ENCODE results near the gene MIF4GD. TPM values are rescaled to one million over a fixed set of nuclear protein-coding genes. Genes with fewer than 3 reads are reported as not detected.

Gene MIF4GD
- polyA plus RNA-seq, 3 donors = 18.5 to 22.3 (median 20.4) TPM

DNA sequence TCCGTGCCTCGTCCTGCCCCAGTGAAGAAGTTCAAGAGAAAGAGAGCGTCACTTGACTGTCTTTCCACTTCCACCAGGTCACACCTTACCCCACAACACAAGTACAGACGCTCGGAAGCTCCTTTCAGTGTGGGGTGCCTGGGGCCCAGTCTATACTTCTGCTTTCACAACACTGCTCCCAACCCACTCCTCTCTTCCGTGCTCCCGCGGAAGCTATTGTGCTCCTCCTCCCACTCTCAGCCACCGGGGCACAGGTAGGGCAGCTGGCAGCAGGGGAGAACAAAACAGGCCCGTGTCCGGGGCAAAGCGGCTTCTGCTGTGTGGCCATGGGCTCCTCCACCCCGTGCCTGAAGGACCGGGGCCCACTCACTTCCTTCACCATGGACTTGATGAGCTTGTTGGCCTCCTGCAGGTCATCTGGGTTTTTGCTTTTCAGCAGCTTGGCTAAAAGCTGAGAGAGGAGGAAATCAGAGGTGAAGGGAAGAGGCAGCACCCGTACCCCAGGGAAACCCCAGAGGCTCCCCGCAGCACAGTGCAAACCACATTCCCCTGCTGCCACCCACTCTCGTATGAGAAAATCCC, 28.5 kb downstream of the MIF4GD start:
- no peak for DNase-seq (ENCODE audit: extremely low read depth in 1 of 11, low read depth in 9 of 11, low spot score in 4 of 11)

DNA sequence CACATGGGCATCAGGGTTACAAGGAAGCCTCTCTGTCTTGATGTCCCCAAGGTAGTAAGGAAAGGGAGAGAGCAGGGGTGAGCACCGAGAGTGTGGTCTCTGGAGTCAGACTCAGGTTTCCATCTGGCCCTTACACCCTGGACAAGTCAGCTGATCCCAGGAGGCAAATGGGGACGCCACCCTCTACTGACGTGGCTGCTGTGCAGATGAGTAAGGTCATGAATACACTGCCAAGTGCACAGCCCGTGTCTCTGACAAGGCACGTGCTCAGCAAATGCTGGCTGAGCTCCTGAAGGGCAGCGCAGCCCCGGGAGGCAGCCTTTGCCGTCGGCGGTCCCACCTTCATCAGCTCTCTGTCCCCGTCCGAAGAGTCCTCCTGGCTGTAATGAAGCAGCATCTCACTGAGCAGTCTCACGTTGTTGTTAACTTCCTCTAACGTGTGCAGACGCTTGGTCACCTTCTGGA, 29.0 kb downstream of the MIF4GD start:
- no peak for DNase-seq (ENCODE audit: extremely low read depth in 1 of 11, low read depth in 9 of 11, low spot score in 4 of 11)

DNA sequence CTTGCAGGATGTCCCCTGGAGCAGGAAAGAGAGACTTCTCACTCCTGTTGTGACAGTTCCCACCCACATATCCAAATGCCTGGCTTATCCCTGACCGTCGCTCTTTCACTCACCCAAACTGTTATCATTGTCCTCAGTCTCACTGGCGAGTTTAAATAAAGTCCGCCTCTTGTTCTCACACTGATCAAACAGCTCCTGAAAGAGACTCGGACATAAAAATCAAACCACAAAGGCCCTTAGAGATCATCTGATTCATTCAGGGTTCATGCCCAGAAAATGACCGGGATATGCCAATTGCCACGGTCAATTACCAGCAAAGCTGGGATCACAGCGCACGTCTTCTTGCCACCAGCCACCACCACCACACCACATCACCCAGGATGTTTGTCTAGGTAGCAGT, 29.5 kb downstream of the MIF4GD start:
- DNase-seq (ENCODE audit: extremely low read depth in 1 of 11, low read depth in 9 of 11, low spot score in 4 of 11) = no peak

DNA sequence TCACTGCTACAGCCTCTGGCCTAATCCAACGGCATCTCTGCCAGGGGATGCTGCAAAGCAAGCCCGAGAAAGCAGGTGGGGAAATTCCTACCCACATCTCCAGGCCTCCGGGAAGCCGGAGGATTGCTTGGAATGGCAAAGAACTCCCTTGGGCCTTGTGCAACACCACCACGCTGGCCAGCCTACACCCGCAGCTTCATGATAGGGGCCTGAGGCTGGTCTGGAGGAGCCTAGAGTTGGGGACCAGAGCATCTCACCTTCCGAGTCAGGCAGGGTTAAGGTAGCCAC, 29.9 kb downstream of the MIF4GD start:
- no peak for DNase-seq (ENCODE audit: extremely low read depth in 1 of 11, low read depth in 9 of 11, low spot score in 4 of 11)

DNA sequence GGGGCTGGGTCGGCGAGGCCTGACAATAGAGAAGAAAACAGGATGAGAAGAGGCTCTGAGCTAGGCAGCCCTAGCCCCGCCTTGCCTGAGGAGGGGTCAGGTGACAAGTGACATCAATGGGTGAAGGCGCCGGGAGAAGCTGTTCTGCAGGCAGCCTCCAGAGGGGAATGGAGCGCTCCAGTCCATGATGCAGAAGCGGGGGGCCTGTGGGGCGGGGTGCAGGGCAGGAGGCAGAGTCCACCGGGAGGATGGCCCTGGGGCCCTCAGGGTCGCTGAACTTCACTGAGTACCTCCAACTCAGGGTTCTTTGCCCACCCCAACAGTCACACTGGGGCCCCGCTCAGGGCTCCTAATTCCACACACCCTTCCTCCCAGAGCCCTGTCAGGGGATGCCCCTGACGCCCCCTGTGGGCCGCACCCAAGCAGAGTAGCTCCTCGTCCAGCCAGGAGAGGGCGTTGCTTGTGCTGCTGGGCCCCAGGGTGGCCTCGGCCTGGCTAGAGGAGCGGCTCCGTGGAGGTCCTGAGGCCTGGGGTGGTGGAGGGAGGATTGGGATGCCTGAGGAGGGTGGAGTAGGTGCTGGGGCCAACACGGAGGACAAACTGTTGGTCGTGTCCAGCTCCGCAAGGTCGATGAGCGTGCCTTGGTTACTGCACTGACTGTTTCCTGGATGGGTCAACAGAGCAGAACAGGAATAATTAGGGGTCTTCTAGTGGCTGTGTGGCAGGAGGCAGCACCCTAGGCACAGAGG, 30.5 kb downstream of the MIF4GD start:
- DNase-seq (ENCODE audit: extremely low read depth in 1 of 11, low read depth in 9 of 11, low spot score in 4 of 11) = no peak

DNA sequence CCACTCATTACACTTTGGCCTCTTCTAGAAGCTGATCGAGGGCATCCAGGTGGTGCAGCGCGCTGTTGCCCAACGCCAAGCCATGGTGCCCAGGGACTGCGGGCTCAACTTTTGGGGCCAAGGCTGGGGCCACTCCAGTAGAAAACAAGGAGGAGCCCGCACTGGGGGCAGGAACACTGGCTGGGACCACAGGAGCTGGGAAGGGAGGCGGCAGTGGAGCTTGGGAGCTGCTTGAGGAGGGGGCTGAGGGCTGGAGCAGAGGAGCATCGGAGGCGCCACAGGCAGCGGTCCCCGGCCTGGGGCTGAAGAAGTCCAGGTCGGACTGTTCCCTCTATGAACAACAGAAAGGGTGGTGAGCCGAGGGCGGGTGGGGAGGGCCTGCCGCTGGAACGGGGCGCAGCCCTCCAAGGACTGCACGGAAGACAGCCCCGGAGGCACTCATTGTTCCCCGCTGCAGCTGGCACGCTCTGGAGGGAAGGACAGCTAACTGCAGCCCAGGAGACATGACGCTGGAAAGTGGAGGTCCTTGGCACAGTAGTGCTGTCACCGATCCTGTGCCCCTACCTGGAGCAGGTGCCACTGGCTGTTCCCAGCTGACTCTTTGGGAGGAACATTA, 31.1 kb downstream of the MIF4GD start:
- DNase-seq (ENCODE audit: extremely low read depth in 1 of 11, low read depth in 9 of 11, low spot score in 4 of 11) = no peak

DNA sequence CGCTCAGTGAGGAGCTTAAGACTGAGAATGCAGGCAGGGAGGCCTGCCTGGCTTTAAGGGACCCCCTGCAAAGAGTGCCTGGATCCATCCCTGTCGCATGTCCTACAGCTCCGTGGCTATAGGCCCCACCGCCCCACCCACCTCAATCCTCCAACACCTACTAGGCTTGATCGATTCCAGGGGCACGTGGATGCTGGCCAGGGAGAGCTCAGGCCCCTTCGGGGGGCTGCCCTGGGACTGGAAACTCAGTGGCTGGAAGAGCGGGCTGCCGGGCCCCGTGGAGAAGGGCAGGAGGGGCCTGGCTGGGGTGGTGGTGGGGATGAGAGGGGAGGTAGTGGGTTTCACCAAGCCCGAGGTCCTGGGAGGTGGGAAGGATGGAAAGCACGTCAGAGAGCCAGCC, 31.8 kb downstream of the MIF4GD start:
- no peak for DNase-seq (ENCODE audit: extremely low read depth in 1 of 11, low read depth in 9 of 11, low spot score in 4 of 11)

DNA sequence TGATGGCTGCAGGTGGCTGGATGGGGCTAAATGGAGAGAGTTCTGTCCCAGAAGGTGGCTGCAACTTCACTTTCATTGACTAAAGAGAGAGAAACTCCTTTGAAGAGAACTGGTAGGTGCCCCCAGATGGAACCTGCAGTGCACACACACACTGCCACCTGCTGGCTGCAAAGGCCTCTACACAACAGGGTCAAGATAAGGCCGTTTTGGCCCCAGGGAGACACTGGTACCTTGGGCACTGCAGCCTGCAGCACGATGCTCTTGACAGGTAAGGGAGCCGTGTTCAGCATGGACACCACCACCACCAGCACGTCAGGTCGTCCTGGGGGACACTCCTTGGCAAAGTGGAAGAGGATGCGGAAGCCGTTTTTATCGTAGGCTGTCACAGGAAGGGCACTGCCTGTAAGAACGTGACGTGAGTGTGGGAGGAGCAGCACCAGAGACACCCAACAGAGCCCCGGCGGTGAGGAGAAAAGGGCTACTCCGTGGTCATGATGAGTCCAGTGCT, 32.3 kb downstream of the MIF4GD start:
- DNase-seq (ENCODE audit: extremely low read depth in 1 of 11, low read depth in 9 of 11, low spot score in 4 of 11) = peak in 7 of 11 donors; percentile 5 to 46 (median 36)

DNA sequence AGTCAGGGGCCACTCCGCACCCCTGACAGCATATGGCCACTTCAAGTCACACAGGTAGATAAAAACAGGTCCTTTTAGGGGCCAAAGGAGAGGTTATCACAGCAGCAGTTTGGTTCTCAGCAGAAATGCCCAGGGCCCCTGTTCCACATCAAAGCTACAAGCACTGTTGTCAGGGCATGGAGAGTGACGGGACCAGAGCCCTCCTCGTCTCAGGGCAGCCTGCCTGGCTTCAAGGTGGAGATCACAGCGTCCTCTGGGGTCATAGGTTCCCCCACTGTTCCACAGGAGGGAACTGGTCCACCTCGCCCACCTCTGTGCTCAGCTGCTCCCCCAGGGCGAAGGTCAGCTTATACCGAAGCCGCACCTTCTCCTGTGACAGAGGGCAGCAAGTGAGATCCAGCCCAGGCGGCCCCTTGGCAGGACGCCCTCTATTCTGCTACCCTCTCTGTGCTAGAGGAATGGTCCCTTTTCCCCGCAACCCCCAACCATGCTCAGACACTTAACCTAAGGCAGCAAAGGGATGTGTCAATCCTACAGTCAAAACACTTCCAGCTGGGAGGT, 32.9 kb downstream of the MIF4GD start:
- no peak for DNase-seq (ENCODE audit: extremely low read depth in 1 of 11, low read depth in 9 of 11, low spot score in 4 of 11)

DNA sequence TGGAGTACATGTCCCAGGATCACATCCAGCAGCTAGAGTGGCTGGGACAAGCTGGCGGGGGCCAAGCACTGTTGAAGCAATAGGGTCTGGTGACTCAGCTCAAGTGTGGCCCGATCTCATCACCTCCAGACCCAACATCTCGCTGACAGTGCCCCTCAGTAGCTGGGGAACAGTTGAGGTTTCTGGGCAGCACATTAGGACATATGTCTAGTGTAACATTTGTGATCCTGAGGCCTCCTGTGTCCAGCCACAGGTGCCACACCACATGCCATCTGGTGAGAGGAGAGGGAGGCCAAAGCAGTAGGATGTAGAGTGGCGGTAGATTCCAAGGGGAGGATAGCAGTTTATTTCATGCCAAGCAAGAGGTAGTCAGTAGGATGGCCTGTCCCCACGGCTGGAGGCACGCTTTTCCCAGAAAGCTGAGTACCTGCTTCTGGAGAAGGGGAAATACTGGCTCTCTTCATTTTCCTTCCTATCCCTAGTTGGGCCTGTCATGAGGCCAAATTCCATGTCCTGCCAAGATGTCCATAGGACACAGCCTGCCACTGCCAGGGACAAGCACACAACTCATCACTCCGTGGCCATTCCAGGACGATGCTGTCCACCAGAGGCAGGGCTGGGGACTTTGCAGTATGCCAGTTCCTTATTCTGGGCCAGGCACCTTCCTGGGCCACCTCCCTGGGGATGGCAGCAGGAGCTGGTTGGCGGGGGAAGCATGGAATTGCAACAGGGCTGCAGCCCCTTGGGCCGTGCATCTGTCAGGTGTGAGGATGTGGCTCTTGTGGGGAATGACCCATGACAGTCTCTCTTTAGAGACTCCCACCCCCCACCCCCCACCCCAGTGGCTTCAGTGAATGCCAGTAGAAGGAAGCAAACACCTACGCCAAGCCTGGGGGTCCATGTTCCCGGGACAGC, 33.7 kb downstream of the MIF4GD start:
- DNase-seq (ENCODE audit: extremely low read depth in 1 of 11, low read depth in 9 of 11, low spot score in 4 of 11) = no peak

DNA sequence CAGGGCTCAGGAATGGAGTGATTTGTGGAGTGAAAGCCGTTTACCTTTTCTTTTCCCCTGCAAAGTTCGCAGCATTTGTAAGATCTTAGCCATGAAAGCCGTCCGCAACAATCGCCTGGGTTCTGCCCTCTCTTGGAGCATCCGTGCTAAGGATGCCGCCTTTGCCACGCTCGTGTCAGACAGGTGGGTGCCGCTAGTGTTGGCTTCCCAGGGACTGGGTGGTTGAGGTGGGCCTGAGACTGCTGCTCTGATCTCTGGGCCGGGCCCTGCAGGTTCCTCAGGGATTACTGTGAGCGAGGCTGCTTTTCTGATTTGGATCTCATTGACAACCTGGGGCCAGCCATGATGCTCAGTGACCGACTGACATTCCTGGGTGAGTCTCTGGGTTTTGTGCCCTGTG, 38.2 kb downstream of the MIF4GD start:
- DNase-seq (ENCODE audit: extremely low read depth in 1 of 11, low read depth in 9 of 11, low spot score in 4 of 11) = no peak

DNA sequence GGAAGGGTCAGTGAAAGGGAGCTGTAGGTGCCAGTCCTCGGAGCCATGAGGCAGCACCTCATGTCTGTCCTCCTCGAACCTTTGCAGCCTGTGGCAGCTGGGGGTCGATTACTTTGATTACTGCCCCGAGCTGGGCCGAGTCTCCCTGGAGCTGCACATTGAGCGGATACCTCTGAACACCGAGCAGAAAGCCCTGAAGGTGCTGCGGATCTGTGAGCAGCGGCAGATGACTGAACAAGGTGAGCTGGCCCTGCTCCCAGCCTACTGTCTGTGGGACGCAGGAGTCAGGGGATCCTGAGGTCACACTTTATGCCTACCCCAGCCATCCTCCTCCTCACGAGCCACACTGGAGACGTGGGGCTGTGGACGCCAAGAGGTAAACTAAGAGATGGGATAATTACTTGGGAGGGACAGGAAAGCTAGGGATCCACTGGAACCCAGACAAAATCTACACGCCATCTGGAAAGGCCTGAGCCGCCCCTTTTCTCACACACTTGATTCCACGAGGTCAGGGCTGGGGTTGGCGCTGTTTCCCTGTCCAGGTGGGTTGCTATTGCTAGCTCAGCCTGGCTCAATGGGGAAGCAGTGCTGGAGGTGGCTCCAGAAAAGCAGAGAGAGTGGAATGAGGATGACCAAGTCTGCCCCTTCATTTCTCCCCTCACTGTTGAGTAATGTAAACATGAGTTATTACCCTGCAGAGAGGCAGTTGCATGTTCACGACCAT, 39.1 kb downstream of the MIF4GD start:
- DNase-seq (ENCODE audit: extremely low read depth in 1 of 11, low read depth in 9 of 11, low spot score in 4 of 11) = no peak

DNA sequence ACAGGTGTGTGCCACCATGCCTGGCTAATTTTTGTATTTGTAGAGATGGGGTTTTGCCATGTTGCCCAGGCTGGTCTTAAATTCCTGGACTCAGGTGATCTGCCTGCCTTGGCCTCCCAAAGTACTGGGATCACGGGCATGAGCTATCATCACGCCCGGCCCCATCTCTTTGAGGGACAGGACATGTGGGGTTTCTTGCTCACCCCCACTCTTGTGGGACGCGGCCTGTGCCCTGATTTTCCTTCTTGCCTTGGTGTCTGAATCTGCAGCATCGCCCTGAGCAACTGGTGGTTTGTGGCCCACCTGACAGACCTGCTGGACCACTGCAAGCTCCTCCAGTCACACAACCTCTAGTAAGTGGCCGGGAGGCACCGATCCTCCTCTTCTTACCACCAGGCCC, 40.0 kb downstream of the MIF4GD start:
- no peak for DNase-seq (ENCODE audit: extremely low read depth in 1 of 11, low read depth in 9 of 11, low spot score in 4 of 11)

DNA sequence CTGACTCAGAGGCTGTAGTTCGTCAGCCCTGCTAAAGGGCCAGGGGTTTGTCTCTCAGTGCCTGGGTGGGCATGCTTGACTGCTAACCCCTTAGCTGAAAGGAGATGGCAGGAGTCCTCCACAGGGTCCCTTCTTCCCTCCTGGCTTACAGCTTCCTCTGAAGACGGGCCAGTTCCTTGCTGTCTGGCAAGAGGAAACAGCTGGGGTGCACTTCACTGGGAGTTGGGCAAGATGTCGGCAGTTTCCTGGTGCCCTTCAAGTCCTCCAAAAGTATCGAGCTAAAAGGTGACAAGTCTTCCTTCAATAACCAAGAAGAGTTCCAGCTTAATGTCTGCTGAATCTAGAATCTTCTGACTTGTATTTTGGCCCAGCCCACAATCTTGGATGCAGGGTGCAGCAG, 42.2 kb downstream of the MIF4GD start:
- no peak for DNase-seq (ENCODE audit: extremely low read depth in 1 of 11, low read depth in 9 of 11, low spot score in 4 of 11)

DNA sequence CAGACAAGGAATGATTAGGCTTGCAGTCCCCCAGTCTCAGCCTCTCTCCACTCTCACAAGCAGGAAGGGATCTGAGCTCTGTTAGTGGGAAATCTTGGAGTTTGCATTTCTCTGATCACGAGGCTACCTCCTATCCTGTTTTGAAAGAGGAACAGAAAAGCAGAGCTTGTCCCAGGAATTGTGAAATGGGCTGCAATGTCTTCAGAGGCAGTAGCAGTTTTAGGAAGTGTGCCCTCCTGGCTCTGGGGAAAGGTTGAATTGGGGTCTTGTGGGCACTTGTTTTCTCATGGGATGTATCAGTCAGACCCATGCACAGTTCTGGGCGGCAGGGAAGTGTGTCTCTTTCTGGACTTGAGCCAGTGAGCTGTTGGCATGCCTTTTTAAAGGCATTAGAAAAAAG, 42.7 kb downstream of the MIF4GD start:
- no peak for DNase-seq (ENCODE audit: extremely low read depth in 1 of 11, low read depth in 9 of 11, low spot score in 4 of 11)

DNA sequence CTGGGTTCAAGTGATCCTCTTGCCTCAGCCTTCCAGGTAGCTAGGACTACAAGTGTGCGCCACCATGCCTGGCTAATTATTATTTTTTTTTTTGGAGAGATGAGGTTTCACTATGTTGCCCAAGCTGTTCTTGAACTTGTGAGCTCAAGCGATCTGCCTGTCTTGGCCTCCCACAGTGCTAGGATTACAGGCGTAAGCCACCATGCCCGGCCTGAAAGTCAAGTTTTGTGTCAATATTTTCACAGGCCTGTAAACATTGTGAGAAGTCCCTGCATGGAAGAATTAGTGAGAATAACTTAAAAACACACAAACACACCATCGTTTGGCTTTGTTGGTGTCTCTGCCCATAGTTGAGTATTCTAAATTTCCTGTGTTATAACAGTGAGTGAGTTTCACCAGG, 43.3 kb downstream of the MIF4GD start:
- DNase-seq (ENCODE audit: extremely low read depth in 1 of 11, low read depth in 9 of 11, low spot score in 4 of 11) = no peak

DNA sequence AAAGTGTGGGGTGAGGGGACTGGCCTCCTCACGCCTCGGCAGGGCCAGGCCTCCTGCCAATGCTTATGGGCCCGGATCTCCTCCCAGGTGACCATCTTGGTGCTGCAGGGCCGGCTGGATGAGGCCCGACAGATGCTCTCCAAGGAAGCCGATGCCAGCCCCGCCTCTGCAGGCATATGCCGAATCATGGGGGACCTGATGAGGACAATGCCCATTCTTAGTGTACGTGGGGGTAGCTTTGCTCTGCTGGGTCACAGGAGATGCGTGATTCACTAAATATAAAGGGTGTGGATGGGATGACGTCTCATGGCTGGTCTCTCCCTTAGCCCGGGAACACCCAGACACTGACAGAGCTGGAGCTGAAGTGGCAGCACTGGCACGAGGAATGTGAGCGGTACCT, 46.0 kb downstream of the MIF4GD start:
- no peak for DNase-seq (ENCODE audit: extremely low read depth in 1 of 11, low read depth in 9 of 11, low spot score in 4 of 11)

DNA sequence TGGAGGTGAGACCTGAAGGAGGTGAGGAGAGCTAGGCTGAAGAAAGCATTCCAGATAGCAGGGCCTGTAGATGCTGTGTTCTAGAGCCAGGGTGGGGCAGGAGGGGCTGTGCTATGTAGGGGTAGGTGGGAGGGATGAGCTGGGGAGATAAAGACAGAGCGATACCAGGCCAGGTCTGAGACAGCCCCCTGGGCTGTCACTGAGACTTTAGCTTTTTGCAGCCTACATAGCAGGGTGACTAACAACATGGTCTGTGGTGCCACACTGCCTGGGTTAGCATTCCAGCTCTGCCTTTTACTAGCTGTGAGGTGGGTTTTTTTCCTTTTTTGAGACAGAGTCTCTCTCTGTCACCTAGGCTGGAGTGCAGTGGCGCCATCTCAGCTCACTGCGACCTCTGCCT, 51.2 kb downstream of the MIF4GD start:
- DNase-seq (ENCODE audit: extremely low read depth in 1 of 11, low read depth in 9 of 11, low spot score in 4 of 11) = no peak

DNA sequence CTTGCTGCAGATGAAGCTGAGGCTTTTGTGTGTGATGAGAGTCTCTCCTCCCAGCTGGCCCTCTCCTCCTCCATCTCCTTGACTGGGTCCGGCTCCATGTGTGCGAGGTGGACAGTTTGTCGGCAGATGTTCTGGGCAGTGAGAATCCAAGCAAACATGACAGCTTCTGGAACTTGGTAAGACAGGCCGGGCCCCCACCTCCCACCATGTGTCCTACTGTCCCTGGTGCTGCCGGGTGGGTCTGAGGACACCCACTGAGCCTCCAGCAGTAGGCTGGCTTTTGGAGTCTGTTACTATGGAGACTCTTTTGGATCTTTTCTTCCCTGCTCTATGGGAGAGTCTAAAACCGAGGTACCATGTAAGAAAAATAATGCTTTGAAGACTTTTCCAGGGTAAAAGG, 52.9 kb downstream of the MIF4GD start:
- DNase-seq (ENCODE audit: extremely low read depth in 1 of 11, low read depth in 9 of 11, low spot score in 4 of 11) = no peak

All from renal cortex interstitium (tissue), 11 donors.